Progenitor cell of endocrine pancreas (in vitro differentiated cells): ENCODE data around the gene SLC22A31. TPM values are rescaled to one million over a fixed set of nuclear protein-coding genes. Genes with fewer than 3 reads are reported as not detected.

ENCODE experiments used
- DNase-seq: peaks from one replicate; pipeline ENCODE4 v3.0.0; 2021; ENCODE audit warnings: low spot score; ENCODE audit not compliant: unreplicated experiment
- H3K27ac Mint-ChIP-seq: 2 replicates; pipeline ENCODE4 v1.8.0; 2021; ENCODE audit warnings: mild to moderate bottlenecking, moderate library complexity, mixed read lengths
- H3K27me3 Mint-ChIP-seq: 2 replicates; pipeline ENCODE4 v1.8.0; 2021; ENCODE audit warnings: mixed read lengths
- H3K36me3 Mint-ChIP-seq: 2 replicates; pipeline ENCODE4 v1.8.0; 2022; ENCODE audit warnings: mixed read lengths; ENCODE audit not compliant: insufficient read depth
- H3K4me1 Mint-ChIP-seq: 2 replicates; pipeline ENCODE4 v1.8.0; 2021; ENCODE audit warnings: low read depth, mixed read lengths
- H3K4me3 Mint-ChIP-seq: 2 replicates; pipeline ENCODE4 v1.8.0; 2021; ENCODE audit warnings: low read depth, mild to moderate bottlenecking, moderate library complexity, mixed read lengths
- H3K9me3 Mint-ChIP-seq: 2 replicates; pipeline ENCODE4 v1.8.0; 2021; ENCODE audit warnings: low read depth, mixed read lengths
- CTCF ChIP-seq: fragments of 200-600 bp; sonication (generic); IDR thresholded peaks from one replicate; pipeline ENCODE4 v1.5.0; 2021; ENCODE audit warnings: antibody characterized with exemption, mild to moderate bottlenecking; ENCODE audit not compliant: unreplicated experiment
- total RNA-seq: library from RNA; stranded (reverse); gene quantifications from 2 replicates; pipeline ENCODE4 v1.2.1, GENCODE V29; 2021

Gene SLC22A31
- total RNA-seq, 1 donor from 2014 or later, result 6.9 TPM

- H3K27me3 Mint-ChIP-seq, result peaks cover 18% of the 10 kb centered on the region
- no peaks in the 10 kb centered on the region for H3K36me3 Mint-ChIP-seq
- H3K9me3 Mint-ChIP-seq, result no peaks in the 10 kb centered on the region
- no peak overlapping the region for H3K4me3 Mint-ChIP-seq
- DNase-seq, result no peak
- no peak for TF ChIP-seq CTCF
- H3K4me1 Mint-ChIP-seq, result peaks cover 3% of the 10 kb centered on the region
- H3K27ac Mint-ChIP-seq, result no peak overlapping the region
Measured at GRCh38 chr16:89175280-89176146, 24.8 kb downstream of the SLC22A31 start.

GRCh38 chr16:89174877-89175276 is 25.5 kb downstream of the SLC22A31 start:
- Mint-ChIP-seq H3K4me1 (peaks cover 3% of the 10 kb centered on the region), H3K4me3 (no peak overlapping the region), H3K27ac (no peak overlapping the region), H3K27me3 (peaks cover 19% of the 10 kb centered on the region), H3K36me3 (no peaks in the 10 kb centered on the region), H3K9me3 (no peaks in the 10 kb centered on the region)
- no peak for TF ChIP-seq CTCF
- DNase-seq, result no peak

- DNase-seq, result no peak
- H3K4me3 Mint-ChIP-seq, result no peak overlapping the region
Measured at GRCh38 chr16:89174055-89174827, 26.1 kb downstream of the SLC22A31 start.

GRCh38 chr16:89173174-89173921 is 27.0 kb downstream of the SLC22A31 start:
- Mint-ChIP-seq H3K27me3 (peaks cover 21% of the 10 kb centered on the region), H3K9me3 (no peaks in the 10 kb centered on the region), H3K36me3 (no peaks in the 10 kb centered on the region), H3K4me1 (peaks cover 3% of the 10 kb centered on the region), H3K27ac (no peak overlapping the region), H3K4me3 (no peak overlapping the region)
- DNase-seq, result no peak
- TF ChIP-seq CTCF, result no peak

More at GRCh38 chr16:89174055-89174827, 26.1 kb downstream of the SLC22A31 start:
- Mint-ChIP-seq H3K4me1 (peaks cover 3% of the 10 kb centered on the region), H3K27ac (no peak overlapping the region), H3K36me3 (no peaks in the 10 kb centered on the region), H3K9me3 (no peaks in the 10 kb centered on the region), H3K27me3 (peaks cover 19% of the 10 kb centered on the region)
- TF ChIP-seq CTCF, result no peak

- no peak overlapping the region for H3K4me3 Mint-ChIP-seq
- H3K27me3 Mint-ChIP-seq, result peaks cover 21% of the 10 kb centered on the region
Measured at GRCh38 chr16:89172528-89173173, 27.7 kb downstream of the SLC22A31 start.

More at GRCh38 chr16:89172528-89173173, 27.7 kb downstream of the SLC22A31 start:
- DNase-seq, result no peak
- TF ChIP-seq CTCF, result no peak
- Mint-ChIP-seq H3K27ac (no peak overlapping the region), H3K9me3 (no peaks in the 10 kb centered on the region), H3K4me1 (peaks cover 3% of the 10 kb centered on the region), H3K36me3 (no peaks in the 10 kb centered on the region)
